KMS-11 (cell line): ENCODE data around the gene RPL28.
A peak's percentile ranks its signal among the peaks of the same experiment; 100 is the strongest.

Experiments used
- H2AFZ ChIP-seq: fragments of 200-600 bp; sonication (generic); 2 replicates; pipeline ENCODE4 v1.6.1; 2016; ENCODE audit warnings: antibody characterized with exemption, mixed run types, low read depth
- H3K27ac ChIP-seq: fragments of 200-600 bp; sonication (generic); 2 replicates; pipeline ENCODE4 v1.6.1; 2016; ENCODE audit warnings: mild to moderate bottlenecking, mixed run types
- H3K27me3 ChIP-seq: fragments of 200-600 bp; sonication (generic); 2 replicates; pipeline ENCODE4 v1.6.1; 2017; ENCODE audit warnings: mild to moderate bottlenecking, low read depth, mixed run types, moderate library complexity; ENCODE audit not compliant: insufficient read depth
- H3K36me3 ChIP-seq: fragments of 200-600 bp; sonication (generic); 2 replicates; pipeline ENCODE4 v1.6.1; 2017; ENCODE audit warnings: mild to moderate bottlenecking, mixed run types; ENCODE audit not compliant: insufficient read depth
- H3K4me1 ChIP-seq: fragments of 200-600 bp; sonication (generic); 2 replicates; pipeline ENCODE4 v1.6.1; 2016; ENCODE audit warnings: mild to moderate bottlenecking, low read depth, mixed run types; ENCODE audit not compliant: poor library complexity, severe bottlenecking
- H3K4me2 ChIP-seq: fragments of 200-600 bp; sonication (generic); 2 replicates; pipeline ENCODE4 v1.7.0; 2016; ENCODE audit warnings: mild to moderate bottlenecking, mixed run types
- H3K4me3 ChIP-seq: fragments of 200-600 bp; sonication (generic); IDR thresholded peaks from 2 replicates; pipeline ENCODE4 v1.6.1; 2017; ENCODE audit warnings: low read depth, low read length, mixed read lengths; ENCODE audit not compliant: insufficient read depth
- H3K79me2 ChIP-seq: fragments of 200-600 bp; sonication (generic); 2 replicates; pipeline ENCODE4 v1.6.1; 2016; ENCODE audit warnings: low read depth, mixed run types; ENCODE audit not compliant: insufficient read depth
- H3K9ac ChIP-seq: fragments of 200-600 bp; sonication (generic); 2 replicates; pipeline ENCODE4 v1.6.1; 2016; ENCODE audit warnings: mild to moderate bottlenecking, mixed run types
- H4K20me1 ChIP-seq: fragments of 200-600 bp; sonication (generic); 2 replicates; pipeline ENCODE4 v1.6.1; 2016; ENCODE audit warnings: mild to moderate bottlenecking, mixed run types; ENCODE audit not compliant: insufficient read depth
- TF ChIP-seq, protein P1 (sequence below): fragments of 200-600 bp; sonication (generic); conservative IDR thresholded peaks from 2 replicates; pipeline ENCODE4 v1.6.1; 2017; ENCODE audit warnings: low read depth, mild to moderate bottlenecking, antibody characterized with exemption, low read length, moderate library complexity, mixed read lengths

RPL28 gene

DNA sequence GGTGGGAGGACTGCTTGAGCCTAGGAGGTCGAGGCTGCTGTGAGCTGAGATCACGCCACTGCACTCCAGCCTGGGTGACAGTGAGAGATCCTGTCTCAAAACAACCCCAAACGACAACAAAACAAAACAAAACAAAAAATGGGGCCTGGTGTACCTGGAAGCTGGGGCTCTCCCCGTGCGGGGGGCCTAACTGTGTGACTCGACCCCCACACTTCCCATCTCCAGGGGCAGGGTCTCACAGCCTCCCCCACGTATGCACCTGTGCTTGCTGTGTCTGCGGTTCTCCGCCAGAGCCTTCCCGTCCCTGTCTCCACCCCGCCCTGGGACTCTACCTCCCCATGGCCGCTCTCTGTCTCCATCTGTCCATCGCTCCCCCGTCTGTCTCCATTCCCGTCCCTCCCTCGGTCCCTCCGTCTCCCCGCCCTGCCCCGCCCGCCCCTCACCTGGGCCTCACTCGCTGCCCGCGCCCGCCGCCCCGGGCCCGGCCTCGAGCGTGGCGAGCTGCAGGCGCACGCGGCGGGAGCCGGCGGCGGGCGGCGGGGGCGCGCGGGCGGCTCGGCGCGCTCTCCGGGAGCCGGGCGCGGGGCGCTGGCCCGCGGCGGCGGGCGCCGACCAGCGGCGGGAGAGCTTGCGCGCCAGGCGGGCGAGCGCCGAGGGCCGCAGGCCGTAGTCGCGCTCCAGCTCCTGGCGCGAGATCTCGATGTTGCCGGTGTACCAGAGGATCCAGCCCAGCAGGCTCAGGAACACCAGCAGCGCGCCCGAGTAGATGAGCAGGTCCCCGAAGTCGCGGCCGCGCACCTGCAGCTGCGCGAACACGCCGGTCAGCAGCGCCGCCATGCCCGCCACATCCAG is 2.2 kb upstream of the RPL28 start:
- Histone ChIP-seq H3K4me2 (peak overlapping the region; percentile 91), H3K9ac (peak overlapping the region; percentile 84), H2AFZ (peak overlapping the region; percentile 51; the same call in 1 of the 2 replicates), H3K4me1 (peaks cover 33% of the 10 kb centered on the region), H3K4me3 (no peak overlapping the region), H4K20me1 (peaks cover 20% of the 10 kb centered on the region), H3K79me2 (peaks cover 41% of the 10 kb centered on the region), H3K27me3 (no peaks in the 10 kb centered on the region), H3K27ac (peak overlapping the region; percentile 85), H3K36me3 (peaks cover 18% of the 10 kb centered on the region; the same call in 1 of the 2 replicates)
- TF ChIP-seq, protein P1, sequence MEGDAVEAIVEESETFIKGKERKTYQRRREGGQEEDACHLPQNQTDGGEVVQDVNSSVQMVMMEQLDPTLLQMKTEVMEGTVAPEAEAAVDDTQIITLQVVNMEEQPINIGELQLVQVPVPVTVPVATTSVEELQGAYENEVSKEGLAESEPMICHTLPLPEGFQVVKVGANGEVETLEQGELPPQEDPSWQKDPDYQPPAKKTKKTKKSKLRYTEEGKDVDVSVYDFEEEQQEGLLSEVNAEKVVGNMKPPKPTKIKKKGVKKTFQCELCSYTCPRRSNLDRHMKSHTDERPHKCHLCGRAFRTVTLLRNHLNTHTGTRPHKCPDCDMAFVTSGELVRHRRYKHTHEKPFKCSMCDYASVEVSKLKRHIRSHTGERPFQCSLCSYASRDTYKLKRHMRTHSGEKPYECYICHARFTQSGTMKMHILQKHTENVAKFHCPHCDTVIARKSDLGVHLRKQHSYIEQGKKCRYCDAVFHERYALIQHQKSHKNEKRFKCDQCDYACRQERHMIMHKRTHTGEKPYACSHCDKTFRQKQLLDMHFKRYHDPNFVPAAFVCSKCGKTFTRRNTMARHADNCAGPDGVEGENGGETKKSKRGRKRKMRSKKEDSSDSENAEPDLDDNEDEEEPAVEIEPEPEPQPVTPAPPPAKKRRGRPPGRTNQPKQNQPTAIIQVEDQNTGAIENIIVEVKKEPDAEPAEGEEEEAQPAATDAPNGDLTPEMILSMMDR: no peak

DNA sequence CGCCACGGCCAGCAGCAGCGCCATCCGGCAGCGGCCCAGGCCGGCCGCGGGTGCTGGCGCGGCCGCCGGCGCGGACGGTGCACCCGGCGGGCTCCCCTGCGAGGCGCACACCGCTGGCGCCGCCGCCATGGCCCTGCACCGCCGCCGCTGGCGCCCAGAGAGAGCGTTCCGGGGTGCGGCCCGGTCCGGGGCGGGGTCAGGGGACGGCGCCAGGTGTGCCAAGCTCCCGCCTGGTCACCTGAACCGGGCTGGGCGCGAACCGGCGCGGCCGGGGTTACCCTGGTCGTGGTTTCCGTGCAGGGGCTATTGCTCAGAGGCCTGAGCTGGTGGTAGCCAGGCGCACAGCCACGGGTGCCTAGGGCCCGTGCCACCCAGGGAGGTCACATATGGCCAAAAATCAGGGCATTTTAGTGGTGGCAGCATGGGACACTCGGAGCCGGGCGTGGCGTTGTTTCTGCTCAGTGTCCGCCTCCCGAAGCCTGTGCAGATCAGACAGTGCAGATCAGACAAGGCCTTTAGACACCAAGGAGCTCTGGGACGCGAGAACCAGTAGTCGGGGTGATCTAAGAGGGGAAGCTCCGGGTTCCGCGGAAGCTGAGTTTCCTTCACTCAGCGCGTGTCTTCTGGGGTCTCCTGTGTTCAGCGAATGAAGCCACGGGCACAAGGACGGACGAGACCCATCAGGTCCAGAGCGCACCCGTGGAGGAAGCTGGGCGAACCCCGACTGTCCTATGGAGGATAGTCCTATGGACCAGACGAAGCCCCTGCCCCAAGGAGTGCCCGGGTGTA is 1.4 kb upstream of the RPL28 start, which contains the start of gene TMEM238:
Gene TMEM238, minus strand, starts transcription at position 162 of the 789 bp plus-strand sequence. Its CDS starts 33 bp downstream, at position 129.
- no peaks in the 10 kb centered on the region for H3K27me3 ChIP-seq
- H3K4me3 ChIP-seq: no peak within 1 kb of the TSS
- H2AFZ ChIP-seq: peak within 1 kb of the TSS; percentile 60
- H3K79me2 ChIP-seq: peaks cover 48% of the 10 kb centered on the region
- peak within 1 kb of the TSS; percentile 85 for H3K27ac ChIP-seq
- peaks cover 25% of the 10 kb centered on the region for H4K20me1 ChIP-seq
- H3K36me3 ChIP-seq: peaks cover 18% of the 10 kb centered on the region; the same call in 1 of the 2 replicates
- H3K9ac ChIP-seq: peak within 1 kb of the TSS; percentile 84
- TF ChIP-seq, protein P1: no peak
- peak within 1 kb of the TSS; percentile 96 for H3K4me2 ChIP-seq
- peaks cover 38% of the 10 kb centered on the region for H3K4me1 ChIP-seq

DNA sequence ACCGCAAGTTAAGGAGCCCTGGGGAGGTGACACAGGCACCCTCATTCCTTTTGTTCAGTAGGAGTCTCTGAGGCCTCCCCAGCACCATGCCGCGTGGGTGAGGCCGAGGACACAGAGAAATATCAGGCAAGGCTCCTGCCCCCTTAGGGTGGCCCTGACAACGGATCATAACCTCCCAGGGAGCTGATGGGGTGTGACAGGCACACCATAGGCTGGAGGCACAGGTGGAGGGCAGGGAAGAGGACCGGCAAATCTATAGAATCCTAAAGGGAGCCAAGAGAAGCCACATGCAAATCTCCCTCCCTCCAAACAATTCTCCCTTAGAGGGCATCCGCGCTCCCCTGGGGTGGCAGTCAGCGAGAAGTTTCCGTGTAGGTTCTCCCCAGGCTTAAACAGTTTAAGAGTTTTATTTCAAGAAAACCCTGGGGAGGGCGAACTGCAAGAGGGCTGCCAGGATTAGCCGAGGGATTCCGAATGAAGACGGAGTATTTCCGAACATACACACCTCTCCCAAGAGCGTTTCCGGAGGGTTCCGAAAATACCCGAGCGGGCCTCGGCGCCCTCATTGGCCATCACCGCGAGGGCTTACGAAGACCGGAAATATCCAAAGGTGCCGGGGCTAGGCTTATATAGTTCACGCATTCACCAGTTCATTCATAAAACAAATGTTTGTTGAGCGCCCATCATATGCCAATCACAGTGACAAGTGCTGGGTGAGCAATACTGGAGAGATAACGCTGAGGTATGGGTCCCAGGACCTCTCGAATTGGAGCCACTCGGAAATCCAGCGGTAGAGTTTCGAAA is 610 bp upstream of the RPL28 start:
- Histone ChIP-seq H3K36me3 (peaks cover 18% of the 10 kb centered on the region; the same call in 1 of the 2 replicates), H3K79me2 (peaks cover 48% of the 10 kb centered on the region), H3K4me3 (no peak overlapping the region), H3K9ac (peak overlapping the region; percentile 77), H3K4me1 (peaks cover 38% of the 10 kb centered on the region), H3K27me3 (no peaks in the 10 kb centered on the region), H3K27ac (peak overlapping the region; percentile 85), H4K20me1 (peaks cover 29% of the 10 kb centered on the region), H2AFZ (peak overlapping the region; percentile 60), H3K4me2 (peak overlapping the region; percentile 96)
- TF ChIP-seq, protein P1: no peak

DNA sequence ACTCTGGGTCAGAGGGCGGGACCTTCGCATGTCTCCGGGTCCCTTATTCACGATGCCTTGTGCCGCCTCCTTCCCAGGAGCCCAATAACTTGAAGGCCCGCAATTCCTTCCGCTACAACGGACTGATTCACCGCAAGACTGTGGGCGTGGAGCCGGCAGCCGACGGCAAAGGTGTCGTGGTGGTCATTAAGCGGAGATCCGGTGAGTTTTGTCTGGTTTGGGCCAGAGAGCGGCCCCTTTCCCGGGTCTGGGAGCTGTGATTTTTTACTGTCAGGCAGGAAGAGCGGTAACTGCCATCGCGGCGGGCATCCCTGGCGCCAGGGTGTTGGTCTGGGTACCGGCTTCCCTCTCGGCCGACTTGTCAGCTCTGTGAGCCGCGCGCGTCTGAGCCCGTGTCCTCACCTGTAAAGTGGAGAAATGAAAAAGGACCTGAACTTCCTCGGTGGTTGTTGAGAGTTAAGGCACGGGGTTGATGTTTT is 800 bp downstream of the RPL28 start:
- H4K20me1 ChIP-seq: peaks cover 34% of the 10 kb centered on the region
- peaks cover 44% of the 10 kb centered on the region for H3K79me2 ChIP-seq
- peak overlapping the region; percentile 35 for H3K4me3 ChIP-seq
- H3K27me3 ChIP-seq: no peaks in the 10 kb centered on the region
- TF ChIP-seq, protein P1: no peak
- no peak overlapping the region for H2AFZ ChIP-seq
- H3K9ac ChIP-seq: peak overlapping the region; percentile 77
- peaks cover 18% of the 10 kb centered on the region; the same call in 1 of the 2 replicates for H3K36me3 ChIP-seq
- peaks cover 38% of the 10 kb centered on the region for H3K4me1 ChIP-seq
- H3K27ac ChIP-seq: no peak overlapping the region; the same call in 1 of the 2 replicates
- peak overlapping the region; percentile 94 for H3K4me2 ChIP-seq
